Panc1 (cell line): ENCODE results near the gene SGCE. TPM values are rescaled to one million over a fixed set of nuclear protein-coding genes. Genes with fewer than 3 reads are reported as not detected.

Experiments
- ATAC-seq: fragments of 200-7000 bp; cut with Tn5 transposase; 2 replicates; pipeline ENCODE4 v1.9.1; 2020; ENCODE audit warnings: mild to moderate bottlenecking, moderate library complexity
- BruUV-seq: library from RNA; stranded (reverse); fragments of 400-500 nt; replicated peaks from 2 replicates; lab custom pipeline; 2021; lab: Mats Ljungman, UMichigan
- CTCF ChIA-PET: fragments of 300-600 bp; sonication (Branson Sonifier 250); formaldehyde crosslinking; loops from one replicate; lab custom pipeline; 2022; ENCODE audit warnings: antibody characterized with exemption; lab: Charles Lee
- POLR2A ChIA-PET: fragments of 300-600 bp; sonication (Branson Sonifier 250); formaldehyde crosslinking; loops from one replicate; lab custom pipeline; 2022; ENCODE audit warnings: antibody characterized with exemption; lab: Charles Lee
- DNase-seq: peaks from one replicate; pipeline ENCODE4 v3.0.0-alpha.2; 2010; ENCODE audit warnings: low read depth, low spot score
- H3K27ac ChIP-seq: 2 replicates; pipeline ENCODE4 v1.5.1; 2011; ENCODE audit warnings: mild to moderate bottlenecking, low read length, inconsistent platforms
- H3K27me3 ChIP-seq: fragments of 200-500 bp; sonication (Bioruptor generic); 2 replicates; pipeline ENCODE4 v1.6.0; 2014; ENCODE audit warnings: low read length, inconsistent platforms; ENCODE audit not compliant: control insufficient read depth, insufficient read depth
- H3K36me3 ChIP-seq: fragments of 200-500 bp; sonication (Bioruptor generic); 2 replicates; pipeline ENCODE4 v1.5.1; 2014; ENCODE audit warnings: inconsistent platforms, mild to moderate bottlenecking, low read length, moderate library complexity; ENCODE audit not compliant: control insufficient read depth, insufficient read depth
- H3K4me1 ChIP-seq: 2 replicates; pipeline ENCODE4 v1.5.1; 2011; ENCODE audit warnings: inconsistent platforms, mild to moderate bottlenecking, low read length, moderate library complexity; ENCODE audit not compliant: control insufficient read depth, insufficient read depth
- H3K4me3 ChIP-seq, 2 experiments: 2 replicates each; pipeline ENCODE4 v1.5.1; 2011 to 2012; ENCODE audit warnings: low read depth in 2 of 2, low read length in 2 of 2, mild to moderate bottlenecking in 2 of 2, inconsistent platforms in 1 of 2, moderate library complexity in 1 of 2
- H3K9me3 ChIP-seq: fragments of 200-500 bp; sonication (Bioruptor generic); 2 replicates; pipeline ENCODE4 v1.5.1; 2014; ENCODE audit warnings: low read depth, mild to moderate bottlenecking, inconsistent platforms, low read length, moderate library complexity; ENCODE audit not compliant: control insufficient read depth, insufficient read depth
- CTCF ChIP-seq: fragments of 450-650 bp; IDR thresholded peaks from 2 replicates; pipeline ENCODE4 v1.5.1; 2017; ENCODE audit warnings: mild to moderate bottlenecking
- POLR2AphosphoS5 ChIP-seq: IDR thresholded peaks from 2 replicates; pipeline ENCODE4 v1.6.1; 2012; ENCODE audit warnings: mild to moderate bottlenecking, low read depth, low read length, moderate library complexity
- SIN3A ChIP-seq: IDR thresholded peaks from 2 replicates; pipeline ENCODE4 v1.6.1; 2012; ENCODE audit warnings: low read depth, mild to moderate bottlenecking, low read length, moderate library complexity, borderline replicate concordance; ENCODE audit not compliant: insufficient read depth
- TCF7L2 ChIP-seq: IDR thresholded peaks from 2 replicates; pipeline ENCODE4 v1.6.1; 2011; ENCODE audit warnings: mild to moderate bottlenecking, low read depth, low read length, inconsistent platforms
- in situ Hi-C: cut with HindIII; loops from 2 replicates; pipeline ENCODE4 v1.10.0; 2016; ENCODE audit warnings: low sequenced_read_pairs, low pct_unique_long_range_greater_than_20kb
- intact Hi-C: fragments of 100-400 bp; cut with micrococcal nuclease; formaldehyde crosslinking; loops from one replicate; pipeline ENCODE4 v1.10.0; 2022; ENCODE audit not compliant: unreplicated experiment
- total RNA-seq: library from RNA; stranded (reverse); gene quantifications from one replicate; pipeline ENCODE4 v1.2.1, GENCODE V29; 2021; ENCODE audit not compliant: unreplicated experiment
- TF ChIP-seq, protein P1 (sequence below), 2 experiments: IDR thresholded peaks; 2 replicates each; pipeline ENCODE4 v1.6.1; 2011 to 2012; ENCODE audit warnings: low read depth in 2 of 2, control low read depth in 1 of 2, low read length in 1 of 2, mild to moderate bottlenecking in 1 of 2, moderate library complexity in 1 of 2; ENCODE audit not compliant: insufficient read depth in 1 of 2

SGCE gene
- total RNA-seq, 1 experiment from 2014 or later: 32.0 TPM

DNA sequence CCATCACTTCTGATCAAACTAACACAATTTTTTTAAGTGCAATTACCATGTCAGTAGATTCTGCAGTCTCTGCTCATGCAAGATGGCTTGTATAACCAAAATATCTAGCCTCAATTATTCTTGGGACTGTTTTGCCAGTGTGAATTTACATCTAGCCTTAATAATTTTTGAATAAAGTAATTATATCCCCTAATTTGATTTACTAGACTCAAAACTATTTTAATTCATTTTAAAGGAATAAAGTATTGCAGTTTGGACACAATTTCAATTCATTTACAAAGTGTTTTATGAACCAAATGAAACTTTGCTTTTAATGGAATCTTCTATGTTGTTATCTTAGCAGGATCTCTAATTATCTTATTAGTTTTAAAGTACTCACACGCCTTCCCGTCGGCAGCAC lies 55.7 kb downstream of the SGCE start:
- intact Hi-C loops (no loop called here), in situ Hi-C loops (no loop called here)
- no peaks in the 10 kb centered on the region for H3K4me1 ChIP-seq
- no peak for ATAC-seq
- H3K27me3 ChIP-seq: no peaks in the 10 kb centered on the region
- no peaks in the 10 kb centered on the region for H3K9me3 ChIP-seq
- no peak overlapping the region for H3K27ac ChIP-seq
- POLR2A ChIA-PET: no interaction called here
- no peak overlapping the region for H3K4me3 ChIP-seq
- BruUV-seq: no TSS peak
- peaks cover 2% of the 10 kb centered on the region for H3K36me3 ChIP-seq
- no peak for DNase-seq
- TF ChIP-seq CTCF (no peak), TCF7L2 (no peak), POLR2AphosphoS5 (no peak), SIN3A (no peak)
- TF ChIP-seq, protein P1, sequence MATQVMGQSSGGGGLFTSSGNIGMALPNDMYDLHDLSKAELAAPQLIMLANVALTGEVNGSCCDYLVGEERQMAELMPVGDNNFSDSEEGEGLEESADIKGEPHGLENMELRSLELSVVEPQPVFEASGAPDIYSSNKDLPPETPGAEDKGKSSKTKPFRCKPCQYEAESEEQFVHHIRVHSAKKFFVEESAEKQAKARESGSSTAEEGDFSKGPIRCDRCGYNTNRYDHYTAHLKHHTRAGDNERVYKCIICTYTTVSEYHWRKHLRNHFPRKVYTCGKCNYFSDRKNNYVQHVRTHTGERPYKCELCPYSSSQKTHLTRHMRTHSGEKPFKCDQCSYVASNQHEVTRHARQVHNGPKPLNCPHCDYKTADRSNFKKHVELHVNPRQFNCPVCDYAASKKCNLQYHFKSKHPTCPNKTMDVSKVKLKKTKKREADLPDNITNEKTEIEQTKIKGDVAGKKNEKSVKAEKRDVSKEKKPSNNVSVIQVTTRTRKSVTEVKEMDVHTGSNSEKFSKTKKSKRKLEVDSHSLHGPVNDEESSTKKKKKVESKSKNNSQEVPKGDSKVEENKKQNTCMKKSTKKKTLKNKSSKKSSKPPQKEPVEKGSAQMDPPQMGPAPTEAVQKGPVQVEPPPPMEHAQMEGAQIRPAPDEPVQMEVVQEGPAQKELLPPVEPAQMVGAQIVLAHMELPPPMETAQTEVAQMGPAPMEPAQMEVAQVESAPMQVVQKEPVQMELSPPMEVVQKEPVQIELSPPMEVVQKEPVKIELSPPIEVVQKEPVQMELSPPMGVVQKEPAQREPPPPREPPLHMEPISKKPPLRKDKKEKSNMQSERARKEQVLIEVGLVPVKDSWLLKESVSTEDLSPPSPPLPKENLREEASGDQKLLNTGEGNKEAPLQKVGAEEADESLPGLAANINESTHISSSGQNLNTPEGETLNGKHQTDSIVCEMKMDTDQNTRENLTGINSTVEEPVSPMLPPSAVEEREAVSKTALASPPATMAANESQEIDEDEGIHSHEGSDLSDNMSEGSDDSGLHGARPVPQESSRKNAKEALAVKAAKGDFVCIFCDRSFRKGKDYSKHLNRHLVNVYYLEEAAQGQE (IDR thresholded peaks at IDR 0.05; ENCODE audit: insufficient read depth in 1 of 2, low read depth in 2 of 2, low read length in 1 of 2): no peak
- CTCF ChIA-PET: no interaction called here

DNA sequence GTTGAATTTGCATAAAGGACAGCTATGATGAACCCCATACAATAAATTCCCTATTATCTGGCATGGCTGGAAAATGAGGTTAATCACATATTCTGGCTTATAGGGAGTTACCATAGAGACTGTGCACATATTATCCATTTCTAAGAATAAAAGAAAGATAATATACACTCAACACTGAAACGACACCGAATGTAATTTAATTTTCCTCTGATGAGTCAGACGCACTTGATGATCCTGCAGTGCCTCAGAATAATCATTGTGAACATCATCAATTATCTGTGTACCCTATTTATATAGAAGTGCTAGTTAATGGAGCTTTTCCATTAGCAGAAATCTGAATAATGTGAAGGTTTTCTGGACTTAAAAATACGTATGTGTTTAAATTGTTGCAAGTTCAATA lies 60.2 kb downstream of the SGCE start:
- no peaks in the 10 kb centered on the region for H3K9me3 ChIP-seq
- H3K4me3 ChIP-seq: no peak overlapping the region
- H3K27ac ChIP-seq: no peak overlapping the region
- peaks cover 2% of the 10 kb centered on the region for H3K36me3 ChIP-seq
- POLR2A ChIA-PET: no interaction called here
- H3K27me3 ChIP-seq: no peaks in the 10 kb centered on the region
- CTCF ChIA-PET: no interaction called here
- ATAC-seq: no peak
- no peak for TF ChIP-seq CTCF
- TF ChIP-seq TCF7L2: no peak
- no peak for TF ChIP-seq POLR2AphosphoS5
- TF ChIP-seq, protein P1 (IDR thresholded peaks at IDR 0.05; ENCODE audit: insufficient read depth in 1 of 2, low read depth in 2 of 2, low read length in 1 of 2): no peak
- no peak for TF ChIP-seq SIN3A
- intact Hi-C loops (no loop called here), in situ Hi-C loops (no loop called here)
- H3K4me1 ChIP-seq: no peaks in the 10 kb centered on the region
- no peak for DNase-seq
- BruUV-seq: no TSS peak
